GM18498 (cell line): ENCODE measurements around the gene C11orf91.
A peak's percentile ranks its signal among the peaks of the same experiment; 100 is the strongest.
"Not testable (repeated sequence)": the region's sequence is repeated elsewhere in the genome, so short reads cannot be mapped to it uniquely, and the experiment has no call there.

Experiments used
- ATAC-seq: cut with Tn5 transposase; IDR thresholded peaks from one replicate; pipeline ENCODE4 v1.9.1; 2021; ENCODE audit warnings: mild to moderate bottlenecking, moderate library complexity; ENCODE audit not compliant: unreplicated experiment

The C11orf91 gene

DNA sequence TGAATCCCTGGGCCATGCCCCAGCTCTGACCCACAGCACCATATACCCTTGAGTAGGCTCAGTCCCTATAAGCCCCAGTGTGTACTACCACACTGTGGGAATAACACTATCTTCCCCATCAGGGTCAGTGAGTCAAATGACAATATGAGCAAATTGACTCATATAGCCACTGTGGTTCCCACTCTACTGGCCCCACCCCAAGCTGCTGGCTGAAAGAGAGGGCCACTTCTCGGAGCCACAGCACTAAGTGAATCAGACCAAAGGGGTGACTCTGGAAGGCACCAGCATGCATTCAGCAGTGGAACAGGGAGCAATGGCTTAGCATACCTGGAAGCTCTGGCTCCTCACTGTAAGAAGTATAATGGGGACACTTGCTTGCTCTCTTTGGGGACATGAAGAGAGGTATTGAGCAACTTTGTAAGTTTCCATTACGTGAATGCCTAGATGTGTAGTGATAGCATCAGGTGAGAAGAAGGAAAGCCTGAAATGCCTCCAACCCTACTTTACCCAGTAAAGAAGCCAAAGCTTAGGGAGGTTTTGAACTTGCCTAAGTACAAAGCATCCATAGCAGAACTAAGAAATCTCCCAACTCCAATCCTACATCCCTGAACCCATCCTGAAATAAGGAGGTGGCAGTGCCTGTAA is 22.1 kb upstream of the C11orf91 start:
- peak; percentile 75 for ATAC-seq

GRCh38 chr11:33721984-33722383 is 21.4 kb upstream of the C11orf91 start:
- ATAC-seq: no peak

- no peak for ATAC-seq
These were observed 20.8 kb upstream of the C11orf91 start for GRCh38 chr11:33721426-33721825.

GRCh38 chr11:33719587-33719986 is 19.0 kb upstream of the C11orf91 start:
- no peak for ATAC-seq

- no peak for ATAC-seq
These were observed 17.8 kb upstream of the C11orf91 start for GRCh38 chr11:33718440-33718839.

DNA sequence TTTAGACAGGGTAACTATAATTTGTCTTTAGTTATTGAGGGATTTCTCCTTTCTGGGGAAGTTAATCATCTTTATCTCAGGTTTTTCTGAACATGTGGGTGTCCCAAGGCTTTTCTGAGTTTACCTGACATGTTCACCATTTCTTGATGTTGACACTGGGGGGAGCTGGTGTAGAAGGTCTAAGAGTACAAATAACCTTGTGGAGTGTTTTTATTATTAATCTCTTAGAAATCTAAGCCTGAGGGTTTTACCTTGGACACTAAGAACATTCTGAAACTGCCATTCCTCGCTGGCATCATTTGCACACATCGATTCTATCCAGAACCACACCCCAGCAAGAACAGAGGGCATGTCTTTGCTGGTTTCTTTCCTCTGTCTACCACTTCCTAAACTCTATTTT is 15.6 kb upstream of the C11orf91 start:
- no peak for ATAC-seq

GRCh38 chr11:33713856-33714398 is 13.3 kb upstream of the C11orf91 start:
- no peak for ATAC-seq

GRCh38 chr11:33713151-33713855 is 12.7 kb upstream of the C11orf91 start:
- ATAC-seq: no peak

DNA sequence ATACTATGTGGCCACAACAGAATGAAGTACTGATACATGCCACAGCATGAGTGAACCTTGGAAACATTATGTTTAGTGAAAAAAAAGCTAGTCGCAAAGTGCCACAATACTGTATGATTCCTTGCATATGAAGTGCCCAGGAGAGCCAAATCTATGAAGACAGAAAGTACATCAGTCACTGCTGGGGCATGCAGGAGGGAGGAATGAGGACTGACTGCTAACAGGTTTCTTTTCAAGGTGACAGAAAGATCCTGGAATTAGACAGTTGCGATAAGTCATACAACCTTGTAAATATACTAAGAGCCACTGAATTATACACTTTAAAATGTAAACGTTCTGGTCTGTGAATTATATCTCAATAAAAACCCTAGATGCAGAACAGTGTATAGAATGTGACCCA is 11.8 kb upstream of the C11orf91 start:
- no peak for ATAC-seq

- no peak for ATAC-seq
These were observed 8.8 kb upstream of the C11orf91 start for GRCh38 chr11:33709466-33709865.

- ATAC-seq: no peak
These were observed 8.4 kb upstream of the C11orf91 start for GRCh38 chr11:33708985-33709384.

GRCh38 chr11:33707831-33708230 is 7.2 kb upstream of the C11orf91 start:
- not testable (repeated sequence) for ATAC-seq

GRCh38 chr11:33706966-33707365 is 6.3 kb upstream of the C11orf91 start:
- no peak for ATAC-seq

- ATAC-seq: no peak
These were observed 5.9 kb upstream of the C11orf91 start for GRCh38 chr11:33706546-33706945.

DNA sequence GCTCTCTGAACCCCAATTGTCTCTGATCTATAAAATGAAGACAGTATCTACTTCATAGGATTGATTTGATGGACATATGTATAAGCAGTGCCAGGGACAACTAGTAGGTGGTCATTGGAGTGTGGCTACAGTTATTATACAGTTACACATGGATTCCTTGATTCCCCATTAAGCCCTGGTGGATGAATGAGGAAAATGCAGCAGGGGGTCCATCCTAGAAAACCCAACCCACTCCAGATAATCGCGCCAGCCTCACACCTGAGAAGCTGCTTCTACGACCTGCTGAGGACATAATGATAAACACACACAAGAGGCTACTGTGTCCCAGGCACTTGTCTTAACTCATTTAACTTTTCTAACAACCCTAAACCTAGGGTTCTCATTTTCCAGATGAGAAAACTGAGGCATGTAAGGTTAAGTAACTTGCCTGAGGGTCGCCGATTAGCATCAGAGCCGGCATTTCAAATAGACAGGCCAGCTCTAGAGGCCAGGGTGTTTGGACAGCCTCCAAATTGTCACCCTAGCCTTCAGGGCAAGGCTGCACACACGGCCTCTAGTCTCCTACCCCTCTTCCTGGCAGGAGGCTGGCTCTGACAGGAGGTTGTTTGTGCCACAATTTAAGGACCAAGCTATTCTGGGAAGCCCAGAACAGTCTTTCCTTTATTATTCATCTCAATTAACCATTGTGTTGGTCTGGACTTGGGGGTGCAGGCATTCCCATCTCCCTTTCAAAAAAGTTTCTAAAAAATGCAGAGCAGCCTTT is 3.8 kb upstream of the C11orf91 start:
- ATAC-seq: no peak

DNA sequence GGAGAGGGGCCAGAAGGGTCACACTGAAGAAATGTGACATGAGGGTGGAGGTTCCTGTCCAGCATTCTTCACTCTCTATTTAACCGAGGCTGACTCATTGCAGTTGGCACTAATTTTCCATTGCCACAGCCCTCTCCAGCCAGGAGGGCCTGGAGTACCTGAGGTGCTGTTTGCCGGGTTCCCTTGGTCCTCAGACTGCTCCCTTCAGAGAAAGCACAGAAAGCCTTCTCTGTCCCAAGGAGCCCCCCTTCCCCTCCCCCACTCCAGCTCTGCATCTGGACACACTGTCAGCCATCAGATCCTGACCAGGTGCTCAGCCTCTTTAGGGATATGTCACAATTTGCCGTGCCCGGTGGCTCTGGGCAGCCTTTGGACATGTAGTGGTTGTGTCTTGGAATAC is 3.2 kb upstream of the C11orf91 start:
- ATAC-seq: no peak

DNA sequence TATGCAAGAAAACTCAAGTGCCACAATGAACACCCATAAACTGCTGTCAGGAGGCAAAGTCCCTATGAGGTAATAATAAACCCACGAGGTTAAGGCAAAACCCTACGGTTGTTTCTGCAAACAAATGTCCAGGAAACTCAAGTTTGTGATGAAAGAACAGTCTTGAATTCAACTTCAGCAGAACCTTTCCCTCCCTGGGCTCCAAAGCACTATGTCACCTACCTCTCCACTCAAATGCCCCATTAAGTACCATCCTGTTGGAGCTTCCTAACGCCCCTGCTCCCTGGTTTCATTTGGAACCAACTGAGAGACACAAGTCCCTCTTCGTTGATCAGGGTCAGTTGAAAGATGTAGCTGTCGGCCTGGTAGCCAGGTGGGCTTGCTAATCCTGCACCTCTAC is 2.6 kb upstream of the C11orf91 start:
- no peak for ATAC-seq

DNA sequence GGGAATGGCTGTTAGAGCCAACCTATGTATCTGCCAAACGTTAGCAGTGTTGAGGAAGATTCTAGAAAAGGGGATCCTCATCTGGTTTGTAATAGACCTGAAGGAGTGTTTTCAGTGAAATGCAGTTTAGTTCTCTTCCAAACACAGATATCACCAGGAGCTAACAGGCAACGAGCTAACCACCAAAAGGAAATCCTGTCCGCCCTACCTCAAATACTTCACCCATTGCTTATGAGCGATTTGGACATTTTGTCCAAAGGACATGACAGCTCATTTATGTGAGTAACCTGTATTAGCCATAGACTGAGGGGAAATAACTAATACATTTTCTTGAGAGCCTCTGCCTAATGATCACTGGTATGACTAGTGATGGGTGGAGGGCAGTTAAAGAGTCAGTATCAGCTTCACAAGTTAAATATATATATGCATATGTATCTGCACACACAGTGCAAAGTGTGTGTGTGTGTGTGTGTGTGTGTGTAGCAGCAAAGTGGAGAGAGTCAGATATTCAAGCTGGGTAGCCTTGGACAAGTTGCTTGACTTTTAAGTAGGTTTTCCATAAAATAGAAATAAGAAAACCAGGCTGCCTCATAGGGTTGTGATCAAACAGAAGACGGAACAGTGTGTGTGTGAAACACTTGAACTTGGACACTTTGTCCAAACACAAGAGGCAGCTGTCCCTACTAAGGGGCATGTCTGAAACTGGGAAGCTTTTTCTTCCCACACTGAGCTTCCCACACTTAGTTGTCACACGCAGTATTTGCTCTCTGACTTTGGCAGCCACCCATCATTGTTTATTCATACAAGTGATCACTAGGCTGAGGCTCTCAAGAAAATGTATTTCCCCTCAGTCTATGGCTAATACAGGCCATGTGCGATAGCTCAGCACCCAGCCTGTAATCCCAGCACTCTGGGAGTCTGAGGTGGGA is 940 bp upstream of the C11orf91 start:
- ATAC-seq: no peak

- no peak for ATAC-seq
These were observed 544 bp downstream of the C11orf91 start for GRCh38 chr11:33700063-33700501.

GRCh38 chr11:33699515-33700062 is 1.0 kb downstream of the C11orf91 start:
- no peak for ATAC-seq
